Panc1 (cell line): Measurements from ENCODE around the gene FRMPD4. TPM values are rescaled to one million over a fixed set of nuclear protein-coding genes. Genes with fewer than 3 reads are reported as not detected.

Experiments
- ATAC-seq: fragments of 200-7000 bp; cut with Tn5 transposase; 2 replicates; pipeline ENCODE4 v1.9.1; 2020; ENCODE audit warnings: mild to moderate bottlenecking, moderate library complexity
- BruUV-seq: library from RNA; stranded (reverse); fragments of 400-500 nt; replicated peaks from 2 replicates; lab custom pipeline; 2021; lab: Mats Ljungman, UMichigan
- CTCF ChIA-PET: fragments of 300-600 bp; sonication (Branson Sonifier 250); formaldehyde crosslinking; loops from one replicate; lab custom pipeline; 2022; ENCODE audit warnings: antibody characterized with exemption; lab: Charles Lee
- POLR2A ChIA-PET: fragments of 300-600 bp; sonication (Branson Sonifier 250); formaldehyde crosslinking; loops from one replicate; lab custom pipeline; 2022; ENCODE audit warnings: antibody characterized with exemption; lab: Charles Lee
- DNase-seq: peaks from one replicate; pipeline ENCODE4 v3.0.0-alpha.2; 2010; ENCODE audit warnings: low read depth, low spot score
- H3K27ac ChIP-seq: 2 replicates; pipeline ENCODE4 v1.5.1; 2011; ENCODE audit warnings: mild to moderate bottlenecking, low read length, inconsistent platforms
- H3K27me3 ChIP-seq: fragments of 200-500 bp; sonication (Bioruptor generic); 2 replicates; pipeline ENCODE4 v1.6.0; 2014; ENCODE audit warnings: low read length, inconsistent platforms; ENCODE audit not compliant: control insufficient read depth, insufficient read depth
- H3K36me3 ChIP-seq: fragments of 200-500 bp; sonication (Bioruptor generic); 2 replicates; pipeline ENCODE4 v1.5.1; 2014; ENCODE audit warnings: inconsistent platforms, mild to moderate bottlenecking, low read length, moderate library complexity; ENCODE audit not compliant: control insufficient read depth, insufficient read depth
- H3K4me1 ChIP-seq: 2 replicates; pipeline ENCODE4 v1.5.1; 2011; ENCODE audit warnings: inconsistent platforms, mild to moderate bottlenecking, low read length, moderate library complexity; ENCODE audit not compliant: control insufficient read depth, insufficient read depth
- H3K4me3 ChIP-seq, 2 experiments: 2 replicates each; pipeline ENCODE4 v1.5.1; 2011 to 2012; ENCODE audit warnings: low read depth in 2 of 2, low read length in 2 of 2, mild to moderate bottlenecking in 2 of 2, inconsistent platforms in 1 of 2, moderate library complexity in 1 of 2
- H3K9me3 ChIP-seq: fragments of 200-500 bp; sonication (Bioruptor generic); 2 replicates; pipeline ENCODE4 v1.5.1; 2014; ENCODE audit warnings: low read depth, mild to moderate bottlenecking, inconsistent platforms, low read length, moderate library complexity; ENCODE audit not compliant: control insufficient read depth, insufficient read depth
- CTCF ChIP-seq: fragments of 450-650 bp; IDR thresholded peaks from 2 replicates; pipeline ENCODE4 v1.5.1; 2017; ENCODE audit warnings: mild to moderate bottlenecking
- POLR2AphosphoS5 ChIP-seq: IDR thresholded peaks from 2 replicates; pipeline ENCODE4 v1.6.1; 2012; ENCODE audit warnings: mild to moderate bottlenecking, low read depth, low read length, moderate library complexity
- REST ChIP-seq, 2 experiments: IDR thresholded peaks; 2 replicates each; pipeline ENCODE4 v1.6.1; 2011 to 2012; ENCODE audit warnings: low read depth in 2 of 2, control low read depth in 1 of 2, low read length in 1 of 2, mild to moderate bottlenecking in 1 of 2, moderate library complexity in 1 of 2; ENCODE audit not compliant: insufficient read depth in 1 of 2
- SIN3A ChIP-seq: IDR thresholded peaks from 2 replicates; pipeline ENCODE4 v1.6.1; 2012; ENCODE audit warnings: low read depth, mild to moderate bottlenecking, low read length, moderate library complexity, borderline replicate concordance; ENCODE audit not compliant: insufficient read depth
- TCF7L2 ChIP-seq: IDR thresholded peaks from 2 replicates; pipeline ENCODE4 v1.6.1; 2011; ENCODE audit warnings: mild to moderate bottlenecking, low read depth, low read length, inconsistent platforms
- in situ Hi-C: cut with HindIII; loops from 2 replicates; pipeline ENCODE4 v1.10.0; 2016; ENCODE audit warnings: low sequenced_read_pairs, low pct_unique_long_range_greater_than_20kb
- intact Hi-C: fragments of 100-400 bp; cut with micrococcal nuclease; formaldehyde crosslinking; loops from one replicate; pipeline ENCODE4 v1.10.0; 2022; ENCODE audit not compliant: unreplicated experiment
- total RNA-seq: library from RNA; stranded (reverse); gene quantifications from one replicate; pipeline ENCODE4 v1.2.1, GENCODE V29; 2021; ENCODE audit not compliant: unreplicated experiment

Gene FRMPD4
- total RNA-seq, 1 experiment from 2014 or later: not detected

- Histone ChIP-seq H3K9me3 (no peaks in the 10 kb centered on the region), H3K27me3 (no peaks in the 10 kb centered on the region), H3K4me3 (no peak overlapping the region), H3K27ac (no peak overlapping the region), H3K36me3 (no peaks in the 10 kb centered on the region), H3K4me1 (no peaks in the 10 kb centered on the region)
- TF ChIP-seq POLR2AphosphoS5 (no peak), TCF7L2 (no peak), CTCF (no peak), SIN3A (no peak), REST (IDR thresholded peaks at IDR 0.05; ENCODE audit: insufficient read depth in 1 of 2, low read depth in 2 of 2, low read length in 1 of 2) (no peak)
- ChIA-PET CTCF (no interaction called here), POLR2A (interaction anchor here (0.7 kb wide), 1 partner anchor 194 kb away, joined by 5 read pairs; no protein-coding TSS in a partner anchor)
- intact Hi-C loops: no loop called here
- in situ Hi-C loops: no loop called here
- no peak for DNase-seq
- ATAC-seq: no peak
- no TSS peak for BruUV-seq
Measured at GRCh38 chrX:12352922-12353321, 214.6 kb downstream of the FRMPD4 start.

GRCh38 chrX:12360383-12360782 is 222.1 kb downstream of the FRMPD4 start:
- CTCF ChIA-PET: no interaction called here

More at GRCh38 chrX:12360383-12360782, 222.1 kb downstream of the FRMPD4 start:
- no peaks in the 10 kb centered on the region for H3K4me1 ChIP-seq
- no peak overlapping the region for H3K27ac ChIP-seq
- H3K9me3 ChIP-seq: no peaks in the 10 kb centered on the region
- BruUV-seq: no TSS peak
- no peak for ATAC-seq
- DNase-seq: no peak
- no peak for TF ChIP-seq TCF7L2
- TF ChIP-seq CTCF: no peak
- no peak for TF ChIP-seq REST (IDR thresholded peaks at IDR 0.05; ENCODE audit: insufficient read depth in 1 of 2, low read depth in 2 of 2, low read length in 1 of 2)
- no peak for TF ChIP-seq POLR2AphosphoS5
- TF ChIP-seq SIN3A: no peak
- POLR2A ChIA-PET: no interaction called here
- no peaks in the 10 kb centered on the region for H3K27me3 ChIP-seq
- intact Hi-C loops: no loop called here
- H3K4me3 ChIP-seq: no peak overlapping the region
- no peaks in the 10 kb centered on the region for H3K36me3 ChIP-seq
- in situ Hi-C loops: no loop called here
